HG02763 (cell line): ENCODE results near the gene KLHDC7B.

Experiments
- ATAC-seq: cut with Tn5 transposase; IDR thresholded peaks from one replicate; pipeline ENCODE4 v1.9.1; 2021; ENCODE audit warnings: mild to moderate bottlenecking, moderate library complexity; ENCODE audit not compliant: unreplicated experiment

The KLHDC7B gene

DNA sequence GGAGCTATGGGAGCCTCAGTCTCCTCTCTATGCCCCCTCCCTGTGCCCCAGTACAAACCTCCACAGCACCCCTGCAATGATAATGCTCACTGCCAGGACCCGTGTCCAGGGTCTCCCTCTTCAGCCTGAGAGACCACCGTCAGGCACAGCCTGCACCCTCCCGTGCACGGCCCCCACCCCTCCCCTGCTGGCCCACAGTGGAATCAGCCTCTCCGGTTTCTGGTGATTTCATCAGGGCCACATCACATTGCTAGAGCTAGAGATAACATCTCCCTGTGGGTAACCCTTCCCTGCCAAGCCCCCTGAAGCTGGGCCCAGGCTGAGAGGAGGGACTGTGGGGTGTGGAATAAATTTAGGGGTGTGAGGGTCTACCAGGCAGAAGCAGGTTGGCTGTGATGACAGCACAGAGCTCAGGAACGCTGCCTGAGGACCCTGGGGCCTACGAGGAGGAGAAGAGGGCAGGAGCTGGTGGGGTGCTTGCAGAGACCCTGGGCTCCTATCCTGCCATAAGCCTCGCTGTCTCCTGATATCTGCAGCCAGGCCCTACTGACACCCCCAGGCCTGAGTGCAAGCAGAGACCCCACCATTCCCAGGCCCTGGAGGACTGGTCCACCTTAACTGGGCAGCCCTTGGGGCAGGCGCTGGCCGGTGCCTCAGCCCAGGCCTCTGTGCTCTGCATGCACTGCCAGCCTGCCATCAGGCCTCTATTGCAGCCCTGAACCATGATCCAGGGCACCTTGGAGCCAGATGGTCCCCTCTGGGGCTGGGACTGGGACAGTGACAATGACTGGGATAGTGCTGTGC is at the start of gene KLHDC7B:
TSS of gene KLHDC7B (plus strand) at position 378 of the 804 bp plus-strand sequence. CDS start at position 723, 345 bp downstream.
- no peak for ATAC-seq

DNA sequence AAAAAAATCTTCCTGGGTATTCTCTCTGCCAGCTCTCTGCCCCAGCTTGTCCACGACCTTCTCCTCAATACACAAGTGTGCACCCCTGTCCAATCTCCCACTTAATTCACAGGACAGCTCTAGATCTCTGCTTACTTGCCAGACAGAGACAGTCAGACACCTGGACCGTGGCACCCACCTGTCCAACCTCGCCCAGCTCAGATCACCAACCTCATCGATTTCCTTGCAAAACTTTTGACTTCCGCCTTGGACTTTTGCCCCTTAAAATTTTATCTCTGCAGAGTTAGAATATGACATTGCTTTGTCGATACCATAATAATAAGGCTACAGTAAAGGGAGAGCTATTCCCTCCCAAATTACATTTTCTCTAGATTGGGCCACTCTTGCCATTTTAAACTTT is 48.6 kb upstream of the KLHDC7B start:
- ATAC-seq = no peak

DNA sequence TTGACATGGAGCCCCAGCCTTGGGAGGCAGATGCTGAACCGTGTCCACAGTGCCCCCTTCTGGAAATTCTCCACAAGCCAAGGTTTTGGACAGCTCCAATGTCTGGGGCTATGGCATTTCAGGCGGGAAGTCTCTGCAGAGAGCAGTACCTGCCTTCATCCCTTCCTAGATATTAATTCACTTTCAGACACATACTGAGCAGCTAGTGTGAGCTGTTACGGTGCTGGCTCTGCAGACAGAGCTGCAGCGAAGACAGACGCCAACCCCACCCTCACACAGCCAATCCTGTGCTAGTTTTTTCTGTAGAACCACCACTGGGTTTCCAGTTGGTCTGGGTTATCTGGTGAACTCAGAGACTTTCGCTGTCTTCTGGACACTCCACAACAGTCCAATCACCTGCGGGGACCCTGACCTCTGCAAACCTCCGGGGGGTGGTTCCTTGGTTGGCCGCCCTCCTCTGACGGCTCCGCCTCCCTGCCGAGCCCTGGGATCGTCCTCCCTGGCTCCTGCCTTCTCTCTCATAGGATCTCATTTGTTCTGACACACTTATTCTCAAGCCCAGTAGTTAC is 47.3 kb upstream of the KLHDC7B start:
- no peak for ATAC-seq

DNA sequence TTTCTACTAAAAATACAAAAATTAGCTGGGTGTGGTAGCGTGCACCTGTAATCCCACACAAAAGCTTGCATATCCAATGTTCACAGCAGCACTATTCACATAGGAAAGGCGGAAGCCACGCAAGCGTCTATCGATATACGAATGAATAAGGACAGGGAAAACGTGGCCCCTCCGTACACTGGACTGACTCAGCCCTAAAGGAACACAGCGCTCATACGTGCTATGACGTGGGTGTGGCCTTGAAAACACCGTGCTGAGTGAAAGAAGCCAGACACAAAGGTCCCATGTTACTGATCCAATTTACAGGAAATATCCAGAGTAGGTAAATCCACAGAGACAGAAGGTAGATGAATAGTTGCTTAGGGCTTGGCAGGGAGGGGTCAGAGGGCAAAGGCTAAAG is 45.2 kb upstream of the KLHDC7B start:
- no peak for ATAC-seq

DNA sequence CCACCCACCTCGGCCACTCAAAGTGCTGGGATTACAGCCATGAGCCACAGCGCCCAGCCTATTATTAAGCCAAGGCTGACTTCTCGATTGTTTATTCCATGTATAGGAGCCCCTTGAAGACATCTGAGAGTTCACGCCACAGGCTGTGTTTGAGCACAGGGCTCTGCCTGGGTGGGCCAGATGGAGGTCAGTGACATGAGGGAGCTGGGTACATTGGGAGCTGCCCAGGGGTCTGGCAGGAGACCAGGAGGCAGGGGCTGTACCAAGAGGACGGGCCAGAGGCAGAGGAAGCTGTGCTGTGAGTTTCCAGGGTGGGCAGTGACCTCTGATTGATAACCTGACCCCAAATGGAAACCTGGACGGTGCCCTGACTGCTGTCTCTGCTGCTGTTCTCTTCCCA is 43.6 kb upstream of the KLHDC7B start:
- no peak for ATAC-seq

DNA sequence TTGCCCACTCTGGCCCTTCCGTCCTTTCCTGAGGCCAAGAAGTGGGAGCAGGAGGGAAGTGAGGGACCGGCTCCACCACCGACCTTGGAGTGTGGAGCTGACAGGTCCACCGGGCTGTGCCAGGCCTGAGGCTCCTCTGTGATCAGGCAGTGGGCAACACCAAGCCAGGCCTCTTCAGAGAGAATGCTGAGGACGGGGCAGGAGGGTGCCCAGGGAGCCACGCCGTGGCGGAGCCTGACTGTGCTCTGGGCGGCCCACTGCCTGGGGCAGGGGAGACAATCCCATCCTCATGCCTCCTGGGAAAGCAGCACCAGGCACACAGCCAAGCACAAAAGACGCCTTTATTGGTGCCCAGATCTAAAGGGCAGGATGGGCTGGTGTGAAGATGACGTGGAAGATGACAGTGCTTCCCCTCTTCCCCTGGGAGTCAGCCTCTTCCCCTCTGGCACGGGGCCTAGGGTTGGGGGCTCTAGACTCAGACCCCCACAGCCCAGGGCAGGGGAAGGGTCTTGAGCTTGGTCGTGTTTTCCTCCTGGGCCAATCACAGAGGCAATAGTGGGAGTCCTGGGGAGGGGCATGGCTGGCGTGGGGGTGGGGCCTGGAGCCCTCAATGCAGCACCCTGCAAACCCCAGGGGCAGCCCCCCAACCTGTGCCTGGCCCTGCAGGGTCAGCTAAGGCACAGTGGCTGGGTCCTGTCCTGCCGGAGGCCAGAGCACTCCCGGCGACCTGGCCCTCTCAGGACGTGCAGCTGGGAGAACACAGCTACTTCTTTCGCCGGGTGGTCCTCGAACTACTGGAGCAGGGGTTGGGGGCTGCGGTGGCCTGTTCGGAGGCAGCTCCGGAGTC is 42.8 kb upstream of the KLHDC7B start:
- ATAC-seq = no peak

DNA sequence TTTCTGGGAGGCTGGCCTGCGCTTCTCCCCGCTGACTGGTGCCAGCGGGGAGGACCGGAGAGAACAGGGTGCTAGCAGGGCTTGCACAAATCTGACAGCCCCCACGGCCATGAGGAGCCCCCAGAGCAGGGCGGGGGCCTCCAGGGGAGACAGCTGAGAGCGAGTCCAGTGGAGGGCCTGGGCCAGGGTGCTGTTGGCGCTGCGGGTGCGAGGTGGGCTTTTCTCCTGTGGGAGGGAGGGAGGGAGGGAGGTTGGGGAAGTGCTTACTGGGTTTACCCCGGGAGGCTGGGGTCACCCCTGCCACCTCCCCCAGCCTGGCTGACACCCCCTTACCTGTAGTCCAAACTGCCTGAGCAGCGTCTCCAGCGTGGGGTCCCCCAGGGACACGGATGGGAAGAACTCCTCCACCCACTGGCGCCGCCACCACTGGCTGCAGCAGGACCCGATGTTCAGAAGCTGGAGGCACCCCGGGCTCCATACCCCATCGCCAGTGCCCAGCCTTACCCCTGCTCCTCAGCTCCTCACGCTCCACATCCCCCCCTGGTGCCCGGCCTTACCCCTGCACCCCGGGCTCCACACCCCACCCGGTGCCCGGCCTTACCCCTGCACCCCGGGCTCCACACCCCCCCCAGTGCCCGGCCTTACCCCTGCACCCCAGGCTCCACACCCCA is 42.1 kb upstream of the KLHDC7B start:
- no peak for ATAC-seq

DNA sequence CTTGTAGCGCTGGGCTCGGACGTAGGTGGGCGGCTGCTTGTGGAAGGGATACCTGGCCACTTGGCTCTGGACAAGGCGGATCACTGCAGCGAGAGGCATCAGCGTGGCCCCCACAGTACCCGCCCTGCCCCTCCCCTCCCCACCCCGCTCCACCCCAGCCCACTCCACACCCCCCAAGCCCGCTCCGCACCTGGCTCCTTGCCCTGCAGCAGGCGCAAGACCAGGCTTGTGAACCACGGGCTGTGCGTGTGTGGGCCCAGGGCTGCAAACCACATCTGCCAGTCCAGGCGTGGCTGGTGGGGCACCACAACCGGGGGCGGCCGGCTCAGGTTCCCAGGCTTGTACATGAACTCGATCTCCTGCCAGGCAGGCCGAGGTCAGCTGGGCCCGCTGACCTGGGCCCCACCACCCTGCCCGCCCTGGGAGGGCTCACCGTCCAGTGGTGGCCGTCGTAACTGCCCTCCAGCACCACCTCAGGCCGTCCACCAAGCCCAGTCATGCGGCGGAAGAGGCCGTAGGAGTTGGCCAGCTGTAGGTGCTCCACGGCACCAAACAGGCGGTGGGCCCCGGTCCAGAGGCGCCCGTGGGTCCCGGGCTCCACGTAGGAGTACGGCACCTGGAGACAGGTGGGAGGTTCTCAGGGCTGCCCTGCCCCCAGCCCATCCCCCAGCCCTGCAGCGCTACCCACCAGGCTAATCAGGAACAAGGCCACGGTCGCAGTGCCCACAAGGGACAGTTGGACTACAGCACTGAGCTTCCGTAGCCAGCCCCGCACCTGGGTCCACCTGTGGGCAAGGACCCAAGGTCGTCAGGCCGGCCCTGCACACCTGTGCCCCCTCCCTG is 41.1 kb upstream of the KLHDC7B start:
- ATAC-seq = no peak

DNA sequence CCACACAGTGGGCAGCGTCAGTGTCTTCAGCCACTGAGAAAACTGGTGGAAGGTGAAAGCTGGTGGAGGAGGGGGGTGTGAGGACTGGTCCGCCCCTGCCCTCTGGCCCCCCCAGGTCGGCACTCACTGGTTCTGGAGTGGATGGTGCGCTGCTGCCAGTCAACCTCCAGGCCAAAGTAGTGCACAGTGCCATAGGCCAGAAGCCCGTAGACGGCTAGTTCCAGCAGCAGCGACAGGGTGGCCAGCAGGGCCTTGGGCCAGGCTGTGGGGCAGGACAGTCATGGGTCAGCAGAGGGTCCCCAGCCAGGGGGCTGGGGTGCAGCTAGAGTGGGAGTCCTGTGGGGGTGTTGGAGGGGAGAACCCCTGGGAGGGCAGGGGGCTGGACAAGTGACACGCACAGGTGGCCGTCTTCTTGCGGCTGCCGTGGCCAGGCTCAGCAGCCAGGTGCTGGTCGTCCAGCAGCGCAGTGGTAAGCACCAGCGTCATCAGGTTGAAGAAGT is 40.4 kb upstream of the KLHDC7B start:
- no peak for ATAC-seq

DNA sequence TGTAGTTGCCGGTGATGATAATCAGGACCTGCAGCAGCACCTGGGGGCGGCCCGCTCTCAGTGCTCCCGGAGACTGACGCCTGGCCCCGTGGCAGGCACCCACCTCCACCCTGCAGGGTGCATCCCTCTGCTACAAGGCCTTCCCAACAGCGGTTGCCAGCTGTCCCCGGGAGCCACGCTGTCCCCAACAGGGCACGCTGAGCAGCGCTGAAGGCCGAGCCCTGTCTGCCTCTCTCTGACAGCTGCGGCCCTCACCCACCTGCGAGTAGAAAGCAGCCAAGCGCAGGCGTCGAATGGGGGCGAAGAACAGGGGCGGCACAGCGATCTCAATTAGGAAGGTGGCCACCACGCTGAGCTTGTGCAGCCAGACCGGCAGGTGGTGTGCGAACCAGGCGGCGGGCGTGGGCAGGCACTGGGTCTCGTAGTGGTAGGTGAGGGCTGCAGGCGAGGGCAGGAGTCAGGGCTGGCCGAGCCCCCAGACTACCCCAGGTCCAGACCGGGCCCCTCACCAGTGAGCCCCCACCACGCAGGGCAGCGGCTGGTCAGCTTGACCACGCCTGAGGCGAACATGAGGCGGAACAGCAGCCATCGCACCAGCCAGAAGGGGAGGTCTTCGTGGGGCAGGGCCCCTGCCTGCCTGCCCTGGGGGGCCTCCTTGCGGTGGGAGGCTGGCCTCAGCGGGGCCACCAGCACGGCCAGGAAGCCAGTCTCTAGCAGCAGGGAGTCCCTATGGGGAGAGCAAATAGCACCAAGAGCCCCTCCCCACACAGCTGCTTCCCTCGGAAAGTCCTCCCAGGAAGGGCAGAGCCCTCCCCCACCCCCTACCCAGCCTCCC is 39.7 kb upstream of the KLHDC7B start:
- ATAC-seq = no peak

DNA sequence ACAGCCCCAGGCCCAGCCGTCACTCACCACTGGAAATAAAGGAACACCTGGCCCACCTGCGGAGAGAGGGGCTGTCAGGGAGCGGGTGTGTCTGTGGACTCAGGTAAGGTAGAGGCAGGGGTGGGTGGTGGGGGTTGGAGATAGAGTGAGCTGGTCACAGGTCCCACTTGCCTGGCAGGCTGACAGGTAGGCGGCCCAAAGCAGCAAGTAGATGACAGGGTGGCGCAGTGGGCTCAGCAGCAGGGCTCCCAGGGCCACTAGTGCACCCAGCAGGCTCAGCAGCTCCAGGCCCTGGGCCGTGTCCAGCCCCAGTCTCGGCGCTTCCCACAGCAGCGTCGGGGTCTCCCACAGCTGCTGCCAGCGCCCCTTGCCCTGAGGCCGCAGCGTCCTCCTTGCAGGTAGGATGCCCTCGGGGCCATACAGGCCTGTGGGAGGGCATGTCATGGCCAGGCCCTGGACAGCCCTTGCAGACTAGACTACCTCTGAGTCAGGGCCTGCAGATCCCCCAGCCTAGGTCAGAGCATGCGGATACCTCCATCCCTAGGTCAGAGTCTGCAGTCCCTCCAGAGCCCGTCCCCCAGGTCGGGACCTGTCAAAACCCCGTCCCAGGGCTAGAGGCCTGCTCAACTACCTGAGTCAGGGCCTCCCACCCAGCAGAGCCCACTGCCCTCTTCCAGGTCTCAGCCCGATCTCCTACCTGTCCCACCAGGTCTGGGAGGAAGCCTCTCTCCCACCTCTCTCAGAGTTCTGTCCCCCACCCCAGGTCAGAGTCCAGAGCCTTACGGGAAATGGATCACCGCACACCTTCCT is 38.9 kb upstream of the KLHDC7B start:
- ATAC-seq = peak; percentile 5

DNA sequence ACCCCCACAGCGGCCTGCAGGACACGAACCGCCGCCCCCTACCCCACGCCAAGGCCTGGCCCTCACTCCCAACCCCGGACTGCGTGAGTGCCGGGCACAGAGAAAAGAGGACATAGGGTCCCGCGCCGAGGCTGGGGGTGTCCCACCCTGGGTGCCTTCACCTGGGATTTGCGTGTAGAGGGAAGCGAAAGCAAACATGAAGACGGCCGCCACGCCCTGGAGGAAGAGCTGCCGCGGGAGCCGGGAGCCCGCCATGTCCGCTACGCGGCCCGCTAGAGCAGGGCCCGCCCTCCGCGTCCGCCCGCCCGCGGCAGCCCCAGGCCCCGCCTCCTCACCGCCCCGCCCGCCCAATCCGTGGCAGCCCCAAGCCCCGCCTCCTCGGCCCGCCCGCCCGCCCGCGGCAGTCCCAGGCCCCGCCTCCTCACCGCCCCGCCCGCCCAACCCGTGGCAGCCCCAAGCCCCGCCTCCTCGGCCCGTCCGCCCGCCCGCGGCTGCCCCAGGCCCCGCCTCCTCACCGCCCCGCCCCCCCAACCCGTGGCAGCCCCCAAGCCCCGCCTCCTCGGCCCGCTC is 38.2 kb upstream of the KLHDC7B start, which contains the start of gene LMF2:
TSS of gene LMF2 (minus strand) at position 282 of the 570 bp plus-strand sequence. CDS start at position 255, 27 bp downstream.
- ATAC-seq = peak; percentile 50

DNA sequence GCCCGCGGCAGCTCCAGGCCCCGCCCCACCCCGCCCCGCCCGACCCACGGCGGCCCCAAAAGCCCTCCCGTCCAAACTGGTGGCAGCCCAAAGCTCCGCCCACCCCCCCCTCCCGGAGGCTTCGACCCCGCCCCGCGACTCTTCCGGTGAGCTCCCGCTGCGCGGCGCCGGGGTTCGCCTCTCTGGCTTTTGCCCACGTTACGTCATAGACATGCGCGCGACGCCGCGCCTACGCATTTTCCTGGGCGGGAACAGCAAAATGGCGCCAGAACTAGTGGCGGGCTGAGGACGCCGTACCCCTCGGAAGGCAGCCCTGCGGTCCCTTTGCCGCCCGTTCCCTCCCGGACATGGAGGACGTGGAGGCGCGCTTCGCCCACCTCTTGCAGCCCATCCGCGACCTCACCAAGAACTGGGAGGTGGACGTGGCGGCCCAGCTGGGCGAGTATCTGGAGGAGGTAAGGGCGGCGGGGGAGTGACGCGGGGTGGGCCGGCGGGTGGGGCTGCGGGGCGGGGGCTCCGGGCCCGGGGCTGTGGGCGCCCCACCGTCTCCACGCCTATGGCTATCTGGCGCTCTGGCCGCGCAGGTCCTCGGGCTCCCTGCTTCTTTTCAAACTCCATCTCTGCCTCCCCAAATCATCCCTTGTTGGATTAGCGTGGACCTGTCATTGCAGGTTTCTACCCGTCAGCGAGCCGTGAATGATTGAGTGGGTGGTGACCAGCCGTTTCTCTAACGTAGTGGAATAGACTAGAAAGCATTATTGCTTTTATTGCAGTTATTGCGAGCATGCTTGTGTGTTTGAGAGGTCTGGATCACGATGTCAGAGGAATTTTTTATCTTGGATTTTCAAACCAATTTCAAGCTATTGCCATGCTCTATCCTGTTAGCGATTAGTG is 37.5 kb upstream of the KLHDC7B start, which contains the start of gene NCAPH2:
TSS of gene NCAPH2 (plus strand) at position 234 of the 894 bp plus-strand sequence. CDS start at position 348, 114 bp downstream.
- peak; percentile 73 for ATAC-seq

DNA sequence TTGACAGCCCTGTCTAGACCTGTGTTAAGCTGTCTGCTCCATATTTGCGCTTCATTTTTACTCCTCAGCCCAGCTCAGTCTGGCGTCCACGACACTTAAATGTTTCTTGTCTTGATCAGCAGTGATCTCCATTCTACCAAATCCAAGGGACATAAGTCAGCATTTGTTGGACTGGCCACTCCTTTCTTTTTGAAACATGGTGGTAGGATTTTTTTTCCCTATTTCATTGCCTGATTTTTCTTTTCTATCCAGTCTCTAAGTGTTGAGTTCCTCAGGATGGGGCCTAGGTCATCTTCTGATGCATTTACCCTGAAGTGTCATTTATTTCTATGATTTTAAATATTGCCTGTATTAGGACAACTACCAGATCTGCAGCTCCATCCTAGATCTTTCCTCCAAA is 36.8 kb upstream of the KLHDC7B start:
- no peak for ATAC-seq

DNA sequence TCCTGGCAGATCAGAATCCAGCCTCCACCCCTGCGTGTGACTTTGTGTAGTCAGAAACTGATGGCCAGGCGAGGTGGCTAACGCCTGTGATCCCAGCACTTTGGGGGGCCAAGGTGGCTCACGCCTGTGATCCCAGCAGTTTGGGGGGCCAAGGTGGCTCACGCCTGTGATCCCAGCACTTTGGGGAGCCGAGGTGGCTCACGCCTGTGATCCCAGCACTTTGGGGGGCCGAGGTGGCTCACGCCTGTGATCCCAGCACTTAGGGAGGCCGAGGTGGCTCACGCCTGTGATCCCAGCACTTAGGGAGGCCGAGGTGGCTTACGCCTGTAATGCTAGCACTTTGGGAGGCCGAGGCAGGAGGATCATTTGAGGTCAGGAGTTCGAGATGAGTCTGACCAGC is 32.5 kb upstream of the KLHDC7B start:
- no peak for ATAC-seq

DNA sequence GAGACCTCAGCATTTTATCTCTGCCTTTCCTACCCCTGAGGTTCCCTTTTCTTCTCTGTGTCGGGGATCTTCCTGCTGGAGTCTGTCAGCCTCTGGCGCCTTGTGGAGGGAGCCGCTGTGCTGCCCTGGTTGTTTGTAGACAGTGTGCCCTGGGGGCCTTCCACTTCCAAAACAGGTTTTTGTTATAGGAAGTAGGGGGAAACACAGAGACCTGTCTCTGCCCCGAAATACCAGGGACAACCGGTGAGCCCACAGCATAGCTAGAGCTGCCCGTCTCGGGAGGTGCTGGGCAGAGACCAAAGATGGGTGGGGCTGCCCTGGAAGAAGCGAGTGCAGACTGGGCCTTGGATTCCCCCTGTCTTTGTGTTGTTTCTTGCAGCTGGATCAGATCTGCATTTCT is 29.6 kb upstream of the KLHDC7B start:
- ATAC-seq = no peak

DNA sequence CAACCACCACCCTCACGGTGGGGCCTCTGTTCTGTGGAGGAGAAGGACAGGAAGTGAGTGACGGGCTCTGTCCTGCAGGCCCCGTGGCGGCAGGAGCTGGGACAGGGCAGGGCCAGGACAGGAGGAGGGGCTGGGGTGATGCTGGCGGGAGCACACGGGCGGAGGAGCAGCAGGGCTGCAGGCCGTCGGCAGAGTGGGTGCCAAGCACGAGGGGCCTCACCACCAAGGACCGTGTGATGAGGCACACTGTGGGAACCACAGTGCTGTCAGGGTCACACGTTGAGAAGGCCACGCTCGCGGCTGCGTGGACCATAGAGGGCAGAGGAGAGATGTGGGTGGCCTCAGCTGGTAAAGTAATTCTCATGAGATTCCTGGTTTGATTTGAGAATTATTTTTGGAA is 28.8 kb upstream of the KLHDC7B start:
- ATAC-seq = no peak
